Upper lobe of right lung (tissue), 1 donor: ENCODE data around the gene ANAPC2. TPM values are rescaled to one million over a fixed set of nuclear protein-coding genes. Genes with fewer than 3 reads are reported as not detected.
A peak's percentile ranks its signal among the peaks of the same experiment; 100 is the strongest.

ENCODE experiments used
- ATAC-seq: fragments of 200-7000 bp; cut with Tn5 transposase; one replicate; pipeline ENCODE4 v1.9.1; 2020; ENCODE audit warnings: mild to moderate bottlenecking, moderate library complexity
- DNase-seq: peaks from one replicate; pipeline ENCODE4 v3.0.0-alpha.2; 2020
- H3K27ac ChIP-seq: fragments of 200-600 bp; one replicate; pipeline ENCODE4 v1.8.0; 2022
- H3K27me3 ChIP-seq: fragments of 200-600 bp; one replicate; pipeline ENCODE4 v1.8.0; 2022; ENCODE audit warnings: mild to moderate bottlenecking
- H3K36me3 ChIP-seq: fragments of 200-600 bp; one replicate; pipeline ENCODE4 v1.8.0; 2022
- H3K4me1 ChIP-seq: fragments of 200-600 bp; one replicate; pipeline ENCODE4 v1.8.0; 2022
- H3K4me3 ChIP-seq: fragments of 200-600 bp; one replicate; pipeline ENCODE4 v1.8.0; 2022; ENCODE audit warnings: mild to moderate bottlenecking
- H3K9me3 ChIP-seq: fragments of 200-600 bp; one replicate; pipeline ENCODE4 v1.8.0; 2022
- CTCF ChIP-seq: fragments of 200-600 bp; IDR thresholded peaks from one replicate; pipeline ENCODE4 v1.8.0; 2022; ENCODE audit warnings: antibody characterized with exemption
- intact Hi-C: fragments of 100-400 bp; cut with DNase I; formaldehyde crosslinking; loops from one replicate; pipeline ENCODE4 v1.11.0; 2022
- total RNA-seq: library from RNA; stranded (reverse); fragmentation: NEBNext Ultra II Directional; extraction: Animal tissue kit (Norgen Biotek cat#: 25700); gene quantifications from one replicate; pipeline ENCODE4 v1.2.1, GENCODE V29; 2021
- donor health status: DM: no; HTN: yes; CAD: no; lungs with severe emphysema.

Gene ANAPC2
- total RNA-seq, 1 donor from 2014 or later: 51.4 TPM

GRCh38 chr9:137163805-137164204, 24.6 kb downstream of the ANAPC2 start:
- DNase-seq: no peak
- Histone ChIP-seq H3K9me3 (no peaks in the 10 kb centered on the region), H3K27me3 (peaks cover 99% of the 10 kb centered on the region), H3K4me1 (peaks cover 30% of the 10 kb centered on the region), H3K27ac (no peak overlapping the region), H3K36me3 (no peaks in the 10 kb centered on the region), H3K4me3 (no peak overlapping the region)
- intact Hi-C loops: no loop called here
- no peak for ATAC-seq
- no peak for TF ChIP-seq CTCF

- H3K9me3 ChIP-seq: no peaks in the 10 kb centered on the region
- peaks cover 99% of the 10 kb centered on the region for H3K27me3 ChIP-seq
- intact Hi-C loops: no loop called here
- TF ChIP-seq CTCF: no peak
- H3K4me3 ChIP-seq: peak overlapping the region; percentile 40
- peaks cover 31% of the 10 kb centered on the region for H3K4me1 ChIP-seq
- H3K36me3 ChIP-seq: no peaks in the 10 kb centered on the region
- no peak for DNase-seq
- peak; percentile 42 for ATAC-seq
- no peak overlapping the region for H3K27ac ChIP-seq
Observed at GRCh38 chr9:137163365-137163715, 25.0 kb downstream of the ANAPC2 start.

- DNase-seq: no peak
- peak overlapping the region; percentile 40 for H3K4me3 ChIP-seq
- H3K27me3 ChIP-seq: peaks cover 99% of the 10 kb centered on the region
- TF ChIP-seq CTCF: no peak
- intact Hi-C loops: no loop called here
- no peak overlapping the region for H3K27ac ChIP-seq
- no peaks in the 10 kb centered on the region for H3K9me3 ChIP-seq
- H3K4me1 ChIP-seq: peaks cover 25% of the 10 kb centered on the region
- ATAC-seq: peak; percentile 56
- H3K36me3 ChIP-seq: no peaks in the 10 kb centered on the region
Observed at GRCh38 chr9:137162505-137163364, 25.6 kb downstream of the ANAPC2 start.

GRCh38 chr9:137161558-137162486, 26.5 kb downstream of the ANAPC2 start:
- TF ChIP-seq CTCF: no peak
- Histone ChIP-seq H3K36me3 (no peaks in the 10 kb centered on the region), H3K4me3 (no peak overlapping the region), H3K27me3 (peaks cover 97% of the 10 kb centered on the region), H3K9me3 (no peaks in the 10 kb centered on the region), H3K27ac (no peak overlapping the region), H3K4me1 (peaks cover 25% of the 10 kb centered on the region)
- intact Hi-C loops: no loop called here
- ATAC-seq: no peak
- no peak for DNase-seq

GRCh38 chr9:137160716-137161557, 27.4 kb downstream of the ANAPC2 start:
- no peak overlapping the region for H3K27ac ChIP-seq
- no peak for TF ChIP-seq CTCF
- peaks cover 25% of the 10 kb centered on the region for H3K4me1 ChIP-seq
- DNase-seq (no peak), ATAC-seq (no peak)
- H3K9me3 ChIP-seq: no peaks in the 10 kb centered on the region
- intact Hi-C loops: no loop called here
- peaks cover 97% of the 10 kb centered on the region for H3K27me3 ChIP-seq
- H3K4me3 ChIP-seq: no peak overlapping the region
- H3K36me3 ChIP-seq: no peaks in the 10 kb centered on the region
